H1 (cell line): ENCODE measurements around the gene NKTR. TPM values are rescaled to one million over a fixed set of nuclear protein-coding genes. Genes with fewer than 3 reads are reported as not detected.

Experiments used
- CTCF ChIA-PET: fragments of 300-600 bp; sonication (Branson Sonifier 250); formaldehyde crosslinking; loops from one replicate; lab custom pipeline; 2021; ENCODE audit not compliant: partially characterized antibody; lab: Charles Lee
- POLR2A ChIA-PET: fragments of 300-600 bp; sonication (Branson Sonifier 250); formaldehyde crosslinking; loops from one replicate; lab custom pipeline; 2021; ENCODE audit warnings: inconsistent platforms; ENCODE audit not compliant: partially characterized antibody; lab: Charles Lee
- DNase-seq, 2 experiments: peaks; one replicate each; pipeline versions ENCODE4 v3.0.0 to v3.0.0-alpha.2; 2010 to 2022; ENCODE audit warnings: low spot score in 2 of 2, low read depth in 1 of 2, mixed read lengths in 1 of 2
- FAIRE-seq: peaks from 2 replicates; lab custom pipeline; 2011; peaks lifted over from hg19 to GRCh38; lab: Jason Lieb, UNC
- H2AFZ ChIP-seq: 2 replicates; pipeline ENCODE4 v1.8.1; 2012; ENCODE audit warnings: low read length, inconsistent platforms
- H2AK5ac ChIP-seq: 2 replicates; pipeline ENCODE4 v1.6.1; 2013; ENCODE audit warnings: low read depth, low read length
- H2BK120ac ChIP-seq: replicated peaks from 2 replicates; pipeline ENCODE3; 2013; ENCODE audit warnings: low read depth, low read length, inconsistent platforms
- H2BK12ac ChIP-seq: 2 replicates; pipeline ENCODE4 v1.6.1; 2013; ENCODE audit warnings: low read depth, low read length
- H2BK15ac ChIP-seq: 2 replicates; pipeline ENCODE4 v1.6.1; 2013; ENCODE audit warnings: low read length
- H2BK20ac ChIP-seq: 2 replicates; pipeline ENCODE4 v1.6.1; 2013; ENCODE audit warnings: low read length
- H2BK5ac ChIP-seq: 2 replicates; pipeline ENCODE4 v1.6.1; 2013; ENCODE audit warnings: low read depth, low read length
- H3K14ac ChIP-seq: 2 replicates; pipeline ENCODE4 v1.6.1; 2013; ENCODE audit warnings: inconsistent platforms; ENCODE audit not compliant: insufficient read length
- H3K18ac ChIP-seq: 2 replicates; pipeline ENCODE4 v1.6.1; 2013; ENCODE audit warnings: low read length; ENCODE audit errors: extremely low read depth
- H3K23ac ChIP-seq: 2 replicates; pipeline ENCODE4 v1.6.1; 2013; ENCODE audit warnings: inconsistent platforms; ENCODE audit not compliant: insufficient read length
- H3K23me2 ChIP-seq: 2 replicates; pipeline ENCODE4 v1.6.1; 2013; ENCODE audit warnings: low read depth, low read length
- H3K27ac ChIP-seq: 2 replicates; pipeline ENCODE4 v1.6.1; 2011; ENCODE audit warnings: low read depth, low read length, inconsistent platforms
- H3K27me3 ChIP-seq, 4 experiments: replicated peaks in 1 of 4; 1 replicate in 1 of 4; 2 replicates in 3 of 4; pipeline versions ENCODE4 v1.6.1 to v1.8.1; 2011 to 2013; ENCODE audit warnings: low read length in 3 of 4, mild to moderate bottlenecking in 3 of 4, inconsistent platforms in 2 of 4, mixed read lengths in 2 of 4, moderate library complexity in 1 of 4; ENCODE audit not compliant: control insufficient read depth in 3 of 4, insufficient read depth in 3 of 4; ENCODE audit errors: extremely low read depth in 1 of 4
- H3K36me3 ChIP-seq, 4 experiments: 2 replicates each; pipeline versions ENCODE4 v1.6.1 to v1.8.1; 2011 to 2013; ENCODE audit warnings: mild to moderate bottlenecking in 4 of 4, low read length in 3 of 4, moderate library complexity in 2 of 4, control low read depth in 1 of 4, inconsistent platforms in 1 of 4; ENCODE audit not compliant: insufficient read depth in 4 of 4, control insufficient read depth in 2 of 4
- H3K4ac ChIP-seq: replicated peaks from 2 replicates; pipeline ENCODE3; 2013; ENCODE audit warnings: low read length, low read depth, mixed read lengths, inconsistent platforms; ENCODE audit not compliant: insufficient read length
- H3K4me1 ChIP-seq, 4 experiments: replicated peaks in 1 of 4; 1 replicate in 1 of 4; 2 replicates in 3 of 4; pipeline versions ENCODE4 v1.6.1 to v1.8.1; 2011 to 2013; ENCODE audit warnings: low read length in 3 of 4, inconsistent platforms in 2 of 4, mixed read lengths in 1 of 4; ENCODE audit not compliant: insufficient read depth in 4 of 4, control insufficient read depth in 3 of 4
- H3K4me2 ChIP-seq, 2 experiments: 2 replicates each; pipeline versions ENCODE4 v1.6.1 to v1.8.1; 2011 to 2013; ENCODE audit warnings: low read depth in 2 of 2, low read length in 2 of 2, control low read depth in 1 of 2, inconsistent platforms in 1 of 2, mild to moderate bottlenecking in 1 of 2; ENCODE audit not compliant: insufficient read depth in 1 of 2
- H3K4me3 ChIP-seq, 4 experiments: fragments of 200-600, 300-600 bp in 1 of 4; sonication (generic), shearing (Covaris generic), sonication (Bioruptor Twin) in 1 of 4; 2 replicates each; pipeline versions ENCODE4 v1.5.1 to v1.8.1; 2011 to 2016; ENCODE audit warnings: low read length in 4 of 4, low read depth in 3 of 4, control low read depth in 2 of 4, inconsistent platforms in 2 of 4, mild to moderate bottlenecking in 2 of 4, mixed read lengths in 1 of 4, moderate library complexity in 1 of 4; ENCODE audit not compliant: insufficient read depth in 2 of 4; ENCODE audit errors: extremely low read depth in 1 of 4
- H3K56ac ChIP-seq: replicated peaks from 2 replicates; pipeline ENCODE3; 2013; ENCODE audit warnings: low read depth, mild to moderate bottlenecking, mixed read lengths, low read length, inconsistent platforms; ENCODE audit not compliant: insufficient read length
- H3K79me1 ChIP-seq: 2 replicates; pipeline ENCODE4 v1.6.1; 2013; ENCODE audit warnings: low read depth, low read length, control low read depth
- H3K79me2 ChIP-seq, 2 experiments: 2 replicates each; pipeline versions ENCODE4 v1.6.1 to v1.8.1; 2012 to 2013; ENCODE audit warnings: low read length in 2 of 2, mild to moderate bottlenecking in 2 of 2, inconsistent platforms in 1 of 2; ENCODE audit not compliant: insufficient read depth in 2 of 2, control insufficient read depth in 1 of 2
- H3K9ac ChIP-seq, 4 experiments: replicated peaks in 1 of 4; 1 replicate in 1 of 4; 2 replicates in 3 of 4; pipeline versions ENCODE4 v1.6.1 to v1.8.1; 2011 to 2013; ENCODE audit warnings: low read depth in 3 of 4, low read length in 3 of 4, control low read depth in 2 of 4, mild to moderate bottlenecking in 2 of 4, moderate library complexity in 2 of 4, inconsistent platforms in 1 of 4; ENCODE audit errors: extremely low read depth in 1 of 4
- H3K9me3 ChIP-seq, 2 experiments: 2 replicates each; pipeline versions ENCODE4 v1.6.1 to v1.8.1; 2012 to 2013; ENCODE audit warnings: mild to moderate bottlenecking in 2 of 2, moderate library complexity in 2 of 2, control low read depth in 1 of 2, inconsistent platforms in 1 of 2, low read depth in 1 of 2, low read length in 1 of 2, mixed read lengths in 1 of 2; ENCODE audit not compliant: insufficient read depth in 2 of 2
- H4K20me1 ChIP-seq, 2 experiments: replicated peaks in 1 of 2; 2 replicates each; pipeline versions ENCODE3 to v1.8.1; 2011 to 2013; ENCODE audit warnings: inconsistent platforms in 2 of 2, low read length in 2 of 2, mild to moderate bottlenecking in 1 of 2; ENCODE audit not compliant: insufficient read depth in 2 of 2, control insufficient read depth in 1 of 2
- H4K5ac ChIP-seq: 2 replicates; pipeline ENCODE4 v1.6.1; 2013; ENCODE audit warnings: low read length, low read depth, mixed read lengths, inconsistent platforms; ENCODE audit not compliant: insufficient read length
- H4K8ac ChIP-seq: 2 replicates; pipeline ENCODE4 v1.8.0; 2013; ENCODE audit warnings: mild to moderate bottlenecking, moderate library complexity, low read length, inconsistent platforms; ENCODE audit not compliant: insufficient read depth; ENCODE audit errors: extremely low read depth
- H4K91ac ChIP-seq: replicated peaks from 2 replicates; pipeline ENCODE3; 2013; ENCODE audit warnings: low read length, mixed read lengths, inconsistent platforms; ENCODE audit not compliant: insufficient read length
- EZH2 ChIP-seq: fragments of 200-600 bp; sonication (generic); IDR thresholded peaks from 2 replicates; pipeline ENCODE4 v1.7.1; 2012; ENCODE audit warnings: low read depth, mild to moderate bottlenecking, moderate library complexity, low read length, inconsistent platforms; ENCODE audit not compliant: severe bottlenecking
- HDAC6 ChIP-seq: IDR thresholded peaks from one replicate; pipeline ENCODE4 v1.7.1; 2012; ENCODE audit warnings: low read depth, mild to moderate bottlenecking, inconsistent platforms, low read length, moderate library complexity
- KDM4A ChIP-seq: IDR thresholded peaks from one replicate; pipeline ENCODE4 v1.7.1; 2012; ENCODE audit warnings: low read depth, mild to moderate bottlenecking, moderate library complexity, low read length, inconsistent platforms; ENCODE audit not compliant: severe bottlenecking
- TCF12 ChIP-seq: IDR thresholded peaks from 2 replicates; pipeline ENCODE4 v1.6.1; 2011; ENCODE audit warnings: low read depth, mild to moderate bottlenecking, low read length
- ZNF274 ChIP-seq: IDR thresholded peaks from 2 replicates; pipeline ENCODE4 v1.7.0; 2012; ENCODE audit warnings: low read length, borderline replicate concordance; ENCODE audit errors: extremely low read depth
- WGBS, 2 experiments: shearing (Covaris generic) in 1 of 2; methylation state at CpG; one replicate each; pipeline versions ENCODE4 v1.1.6 to v1.1.7; 2013 to 2015; ENCODE audit warnings: low lambda C conversion rate in 2 of 2, mixed read lengths in 2 of 2, inconsistent platforms in 1 of 2, low coverage in 1 of 2, missing lambda C conversion rate in 1 of 2; ENCODE audit not compliant: insufficient replicate concordance in 2 of 2, insufficient coverage in 1 of 2, insufficient read length in 1 of 2; ENCODE audit errors: extremely low coverage in 1 of 2, missing lambda C conversion rate in 1 of 2; 5-methylcytosine and 5-hydroxymethylcytosine counted together
- polyA plus RNA-seq, 7 experiments: library from polyadenylated mRNA; depleted of rRNA in 3 of 7; stranded (reverse) in 5 of 7; unstranded in 2 of 7; fragments of >200 nt in 5 of 7; fragments of 200-250 nt in 2 of 7; gene quantifications; 1 replicate in 5 of 7; 2 replicates in 1 of 7; 4 replicates in 1 of 7; pipeline versions ENCODE4 v1.2.1 to v1.2.3, GENCODE V29; 2011 to 2013; ENCODE audit warnings: missing spikeins in 2 of 7, mixed read lengths in 2 of 7
- total RNA-seq: library from RNA; stranded (reverse); fragmentation: NEBNext Ultra II Directional; extraction: Animal tissue kit (Norgen Biotek cat#: 25700); gene quantifications from 2 replicates; pipeline ENCODE4 v1.2.1, GENCODE V29; 2021
- TF ChIP-seq, protein P1 (sequence below), 3 experiments: IDR thresholded peaks; 1 replicate in 2 of 3; 2 replicates in 1 of 3; pipeline versions ENCODE4 v1.5.1 to v1.6.1; 2011; ENCODE audit warnings: low read length in 3 of 3, mild to moderate bottlenecking in 3 of 3, inconsistent platforms in 2 of 3, low read depth in 1 of 3, moderate library complexity in 1 of 3; ENCODE audit not compliant: insufficient read depth in 1 of 3; ENCODE audit errors: control extremely low read depth in 1 of 3
- TF ChIP-seq, protein P2 (sequence below): IDR thresholded peaks from 2 replicates; pipeline ENCODE4 v1.6.1; 2012; ENCODE audit warnings: inconsistent platforms
- TF ChIP-seq, protein P3 (sequence below): IDR thresholded peaks from 2 replicates; pipeline ENCODE4 v1.6.1; 2012; ENCODE audit warnings: low read length, inconsistent platforms

Gene NKTR
- total and polyA plus RNA-seq, 2 of the 8 experiments (the other 6 are each of a cell fraction or from before 2014, with no cell fraction given), result 24.1 to 62.2 TPM

DNA sequence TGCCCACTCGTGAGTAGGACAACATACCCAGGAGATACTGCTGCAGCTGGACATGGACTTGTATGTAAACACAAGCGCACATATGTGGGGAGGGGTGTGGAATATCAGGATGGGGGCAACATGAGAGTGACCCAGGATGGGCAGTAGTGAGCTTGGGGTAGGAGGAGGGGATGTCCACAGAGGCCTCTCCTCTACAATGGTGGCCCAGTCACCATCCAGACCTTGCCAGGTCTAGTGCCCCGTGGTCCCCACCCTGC is 52.7 kb downstream of the NKTR start:
- H3K79me2 ChIP-seq, result no peaks in the 10 kb centered on the region
- peak overlapping the region; percentile 2; the same call in 1 of the 2 replicates for H2BK5ac ChIP-seq
- H4K20me1 ChIP-seq, result peaks cover 0 to 2% of the 10 kb centered on the region in 2 experiments
- H4K8ac ChIP-seq, result no peak overlapping the region; the same call in 1 of the 2 replicates
- no peak overlapping the region for H4K5ac ChIP-seq
- no peak overlapping the region for H3K4ac ChIP-seq
- H3K56ac ChIP-seq, result no peak overlapping the region
- 0 out of 2 replicates have a peak, but pooled peaks cover 2% of the 10 kb centered on the region for H3K79me1 ChIP-seq
- peak overlapping the region; percentile 53 to 91 for H3K4me2 ChIP-seq
- no peak overlapping the region for H3K14ac ChIP-seq
- no peak overlapping the region; a peak in 2 of 7 replicates for H3K9ac ChIP-seq
- 79% methylated on average over 3 of the region's 3 CpGs; no CpG with 5 or more reads in 1 of the 2 experiments for WGBS, 2 experiments
- peak overlapping the region; percentile 7; the same call in 1 of the 2 replicates for H2AK5ac ChIP-seq
- CTCF ChIA-PET, result interaction anchor here (0.8 to 4.3 kb wide), 6 partner anchors 25 to 105 kb away, joined by 3 to 31 read pairs (median 10); no protein-coding TSS in a partner anchor
- no peak overlapping the region for H2AFZ ChIP-seq
- H3K27ac ChIP-seq, result no peak overlapping the region
- peak overlapping the region; percentile 43 to 74 (median 52); a peak in 6 of 8 replicates for H3K4me3 ChIP-seq
- no peak overlapping the region for H4K91ac ChIP-seq
- no peak overlapping the region for H2BK20ac ChIP-seq
- peaks cover 6 to 35% (median 29%) of the 10 kb centered on the region in 4 experiments for H3K4me1 ChIP-seq
- no peak overlapping the region for H3K23ac ChIP-seq
- no peak overlapping the region for H2BK120ac ChIP-seq
- FAIRE-seq (no peak), DNase-seq (no peak)
- H3K23me2 ChIP-seq, result peaks cover 3% of the 10 kb centered on the region; the same call in 1 of the 2 replicates
- H3K18ac ChIP-seq, result 0 out of 2 replicates have a peak overlapping the region, but pooled peaks have one; percentile 90
- peaks cover 0 to 4% (median 1%) of the 10 kb centered on the region in 4 experiments; a peak in 2 of 8 replicates for H3K36me3 ChIP-seq
- no peaks in the 10 kb centered on the region for H3K27me3 ChIP-seq
- peak overlapping the region; percentile 97; the same call in 1 of the 2 replicates for H2BK15ac ChIP-seq
- POLR2A ChIA-PET, result interaction anchor here (1.2 to 3.6 kb wide), 5 partner anchors 12 to 99 kb away, joined by 5 to 14 read pairs (median 12); partner anchors contain the start of genes NKTR and SEC22C
- H3K9me3 ChIP-seq, result no peaks in the 10 kb centered on the region
- H2BK12ac ChIP-seq, result peak overlapping the region; percentile 56; the same call in 1 of the 2 replicates
- TF ChIP-seq, protein P1, sequence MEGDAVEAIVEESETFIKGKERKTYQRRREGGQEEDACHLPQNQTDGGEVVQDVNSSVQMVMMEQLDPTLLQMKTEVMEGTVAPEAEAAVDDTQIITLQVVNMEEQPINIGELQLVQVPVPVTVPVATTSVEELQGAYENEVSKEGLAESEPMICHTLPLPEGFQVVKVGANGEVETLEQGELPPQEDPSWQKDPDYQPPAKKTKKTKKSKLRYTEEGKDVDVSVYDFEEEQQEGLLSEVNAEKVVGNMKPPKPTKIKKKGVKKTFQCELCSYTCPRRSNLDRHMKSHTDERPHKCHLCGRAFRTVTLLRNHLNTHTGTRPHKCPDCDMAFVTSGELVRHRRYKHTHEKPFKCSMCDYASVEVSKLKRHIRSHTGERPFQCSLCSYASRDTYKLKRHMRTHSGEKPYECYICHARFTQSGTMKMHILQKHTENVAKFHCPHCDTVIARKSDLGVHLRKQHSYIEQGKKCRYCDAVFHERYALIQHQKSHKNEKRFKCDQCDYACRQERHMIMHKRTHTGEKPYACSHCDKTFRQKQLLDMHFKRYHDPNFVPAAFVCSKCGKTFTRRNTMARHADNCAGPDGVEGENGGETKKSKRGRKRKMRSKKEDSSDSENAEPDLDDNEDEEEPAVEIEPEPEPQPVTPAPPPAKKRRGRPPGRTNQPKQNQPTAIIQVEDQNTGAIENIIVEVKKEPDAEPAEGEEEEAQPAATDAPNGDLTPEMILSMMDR (IDR thresholded peaks at IDR 0.05; ENCODE audit: control extremely low read depth in 1 of 3, insufficient read depth in 1 of 3, low read depth in 1 of 3, low read length in 3 of 3), result no peak
- no peak for TF ChIP-seq ZNF274
- no peak for TF ChIP-seq HDAC6
- no peak for TF ChIP-seq TCF12
- TF ChIP-seq, protein P2, sequence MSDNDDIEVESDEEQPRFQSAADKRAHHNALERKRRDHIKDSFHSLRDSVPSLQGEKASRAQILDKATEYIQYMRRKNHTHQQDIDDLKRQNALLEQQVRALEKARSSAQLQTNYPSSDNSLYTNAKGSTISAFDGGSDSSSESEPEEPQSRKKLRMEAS, result no peak
- no peak for TF ChIP-seq KDM4A
- TF ChIP-seq, protein P3, sequence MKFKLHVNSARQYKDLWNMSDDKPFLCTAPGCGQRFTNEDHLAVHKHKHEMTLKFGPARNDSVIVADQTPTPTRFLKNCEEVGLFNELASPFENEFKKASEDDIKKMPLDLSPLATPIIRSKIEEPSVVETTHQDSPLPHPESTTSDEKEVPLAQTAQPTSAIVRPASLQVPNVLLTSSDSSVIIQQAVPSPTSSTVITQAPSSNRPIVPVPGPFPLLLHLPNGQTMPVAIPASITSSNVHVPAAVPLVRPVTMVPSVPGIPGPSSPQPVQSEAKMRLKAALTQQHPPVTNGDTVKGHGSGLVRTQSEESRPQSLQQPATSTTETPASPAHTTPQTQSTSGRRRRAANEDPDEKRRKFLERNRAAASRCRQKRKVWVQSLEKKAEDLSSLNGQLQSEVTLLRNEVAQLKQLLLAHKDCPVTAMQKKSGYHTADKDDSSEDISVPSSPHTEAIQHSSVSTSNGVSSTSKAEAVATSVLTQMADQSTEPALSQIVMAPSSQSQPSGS, result no peak
- no peak for TF ChIP-seq EZH2
